ENCODE data around the gene TMEM270. TPM values are rescaled to one million over a fixed set of nuclear protein-coding genes. Genes with fewer than 3 reads are reported as not detected.

The TMEM270 gene
- total RNA-seq, 1 experiment from 2014 or later, result 0.72 TPM

DNA sequence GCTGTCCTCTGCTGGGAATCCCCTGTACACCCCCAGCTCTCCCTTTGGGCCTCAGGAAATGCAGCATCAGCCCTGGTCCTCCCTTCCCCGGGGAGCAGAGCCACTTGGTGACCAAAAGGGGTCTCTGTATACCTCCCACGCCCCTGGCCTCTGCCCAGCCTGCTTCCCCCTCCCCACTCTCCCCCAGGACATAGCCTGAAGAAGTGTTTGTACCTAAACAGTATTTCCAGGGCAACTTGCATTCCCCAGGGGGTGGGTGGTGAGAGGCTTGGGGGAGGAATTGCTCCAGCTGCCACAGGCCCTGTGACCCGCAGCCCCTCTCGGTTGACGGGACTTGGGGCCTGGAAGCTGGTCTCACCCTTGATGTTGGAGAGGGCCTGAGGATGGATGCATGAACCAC is 39.3 kb downstream of the TMEM270 start:
- no peaks in the 10 kb centered on the region for H3K36me3 ChIP-seq (ENCODE audit: control insufficient read depth, insufficient read depth, low read length)
- CTCF ChIA-PET, result no interaction called here
- no peaks in the 10 kb centered on the region for H3K4me1 ChIP-seq (ENCODE audit: control insufficient read depth, insufficient read depth, low read length)
- DNase-seq (ENCODE audit: low read depth, low spot score) (no peak), ATAC-seq (no peak)
- BruUV-seq (replicated peaks), result no TSS peak
- no peaks in the 10 kb centered on the region for H3K27me3 ChIP-seq (ENCODE audit: control insufficient read depth, insufficient read depth, low read length)
- TF ChIP-seq, protein P1, sequence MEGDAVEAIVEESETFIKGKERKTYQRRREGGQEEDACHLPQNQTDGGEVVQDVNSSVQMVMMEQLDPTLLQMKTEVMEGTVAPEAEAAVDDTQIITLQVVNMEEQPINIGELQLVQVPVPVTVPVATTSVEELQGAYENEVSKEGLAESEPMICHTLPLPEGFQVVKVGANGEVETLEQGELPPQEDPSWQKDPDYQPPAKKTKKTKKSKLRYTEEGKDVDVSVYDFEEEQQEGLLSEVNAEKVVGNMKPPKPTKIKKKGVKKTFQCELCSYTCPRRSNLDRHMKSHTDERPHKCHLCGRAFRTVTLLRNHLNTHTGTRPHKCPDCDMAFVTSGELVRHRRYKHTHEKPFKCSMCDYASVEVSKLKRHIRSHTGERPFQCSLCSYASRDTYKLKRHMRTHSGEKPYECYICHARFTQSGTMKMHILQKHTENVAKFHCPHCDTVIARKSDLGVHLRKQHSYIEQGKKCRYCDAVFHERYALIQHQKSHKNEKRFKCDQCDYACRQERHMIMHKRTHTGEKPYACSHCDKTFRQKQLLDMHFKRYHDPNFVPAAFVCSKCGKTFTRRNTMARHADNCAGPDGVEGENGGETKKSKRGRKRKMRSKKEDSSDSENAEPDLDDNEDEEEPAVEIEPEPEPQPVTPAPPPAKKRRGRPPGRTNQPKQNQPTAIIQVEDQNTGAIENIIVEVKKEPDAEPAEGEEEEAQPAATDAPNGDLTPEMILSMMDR (IDR thresholded peaks at IDR 0.05), result no peak
- TF ChIP-seq TCF7L2 (IDR thresholded peaks at IDR 0.05; ENCODE audit: low read depth, low read length) (no peak), SIN3A (IDR thresholded peaks at IDR 0.05; ENCODE audit: borderline replicate concordance, insufficient read depth, low read depth, low read length) (no peak), POLR2AphosphoS5 (IDR thresholded peaks at IDR 0.05; ENCODE audit: low read depth, low read length) (no peak)
- TF ChIP-seq, protein P2, sequence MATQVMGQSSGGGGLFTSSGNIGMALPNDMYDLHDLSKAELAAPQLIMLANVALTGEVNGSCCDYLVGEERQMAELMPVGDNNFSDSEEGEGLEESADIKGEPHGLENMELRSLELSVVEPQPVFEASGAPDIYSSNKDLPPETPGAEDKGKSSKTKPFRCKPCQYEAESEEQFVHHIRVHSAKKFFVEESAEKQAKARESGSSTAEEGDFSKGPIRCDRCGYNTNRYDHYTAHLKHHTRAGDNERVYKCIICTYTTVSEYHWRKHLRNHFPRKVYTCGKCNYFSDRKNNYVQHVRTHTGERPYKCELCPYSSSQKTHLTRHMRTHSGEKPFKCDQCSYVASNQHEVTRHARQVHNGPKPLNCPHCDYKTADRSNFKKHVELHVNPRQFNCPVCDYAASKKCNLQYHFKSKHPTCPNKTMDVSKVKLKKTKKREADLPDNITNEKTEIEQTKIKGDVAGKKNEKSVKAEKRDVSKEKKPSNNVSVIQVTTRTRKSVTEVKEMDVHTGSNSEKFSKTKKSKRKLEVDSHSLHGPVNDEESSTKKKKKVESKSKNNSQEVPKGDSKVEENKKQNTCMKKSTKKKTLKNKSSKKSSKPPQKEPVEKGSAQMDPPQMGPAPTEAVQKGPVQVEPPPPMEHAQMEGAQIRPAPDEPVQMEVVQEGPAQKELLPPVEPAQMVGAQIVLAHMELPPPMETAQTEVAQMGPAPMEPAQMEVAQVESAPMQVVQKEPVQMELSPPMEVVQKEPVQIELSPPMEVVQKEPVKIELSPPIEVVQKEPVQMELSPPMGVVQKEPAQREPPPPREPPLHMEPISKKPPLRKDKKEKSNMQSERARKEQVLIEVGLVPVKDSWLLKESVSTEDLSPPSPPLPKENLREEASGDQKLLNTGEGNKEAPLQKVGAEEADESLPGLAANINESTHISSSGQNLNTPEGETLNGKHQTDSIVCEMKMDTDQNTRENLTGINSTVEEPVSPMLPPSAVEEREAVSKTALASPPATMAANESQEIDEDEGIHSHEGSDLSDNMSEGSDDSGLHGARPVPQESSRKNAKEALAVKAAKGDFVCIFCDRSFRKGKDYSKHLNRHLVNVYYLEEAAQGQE (IDR thresholded peaks at IDR 0.05; ENCODE audit: insufficient read depth in 1 of 2, low read depth in 2 of 2, low read length in 1 of 2), result no peak
- H3K9me3 ChIP-seq (ENCODE audit: control insufficient read depth, insufficient read depth, low read depth, low read length), result no peaks in the 10 kb centered on the region; the same call in 1 of the 2 replicates
- in situ Hi-C loops (cut with HindIII; ENCODE audit: low pct_unique_long_range_greater_than_20kb, low sequenced_read_pairs), result no loop called here
- H3K27ac ChIP-seq (ENCODE audit: low read length), result no peak overlapping the region
- no peak overlapping the region for H3K4me3 ChIP-seq (ENCODE audit: low read depth in 2 of 2, low read length in 2 of 2)
- POLR2A ChIA-PET, result no interaction called here
- intact Hi-C loops (cut with micrococcal nuclease; ENCODE audit: unreplicated experiment), result no loop called here

DNA sequence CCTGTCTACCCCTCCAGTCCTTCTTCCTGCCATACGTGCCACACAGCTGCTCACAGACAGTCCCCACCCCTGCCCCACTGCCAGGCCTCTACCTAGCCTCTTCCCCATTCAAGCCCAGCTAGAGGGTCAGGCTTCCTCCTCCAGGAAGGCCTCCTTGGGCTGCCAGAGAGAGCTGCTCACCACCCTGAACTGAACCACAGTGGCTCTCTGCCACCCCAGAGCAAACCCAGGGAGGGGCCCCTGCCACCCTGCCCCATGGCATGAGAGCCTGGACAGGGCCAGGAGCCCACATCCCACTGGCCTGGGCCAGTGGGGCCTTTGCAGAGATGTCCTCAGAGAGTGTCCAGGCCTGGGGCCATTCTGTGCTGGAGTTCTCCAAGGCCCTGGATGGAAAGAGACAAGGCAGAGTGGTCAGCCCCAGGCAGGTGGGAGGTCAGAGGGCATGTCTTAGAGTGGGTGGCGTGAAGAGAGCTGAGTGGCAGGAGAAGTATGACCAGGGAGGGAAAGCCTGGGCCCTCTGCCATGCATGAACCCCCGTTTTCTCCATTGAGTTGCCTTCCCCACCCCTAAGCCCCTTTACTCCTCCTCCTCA is 40.4 kb downstream of the TMEM270 start:
- H3K4me3 ChIP-seq (ENCODE audit: low read depth in 2 of 2, low read length in 2 of 2), result no peak overlapping the region

More for the DNA sequence above, 40.4 kb downstream of the TMEM270 start:
- no peaks in the 10 kb centered on the region for H3K4me1 ChIP-seq (ENCODE audit: control insufficient read depth, insufficient read depth, low read length)
- no peak for DNase-seq (ENCODE audit: low read depth, low spot score)
- H3K9me3 ChIP-seq (ENCODE audit: control insufficient read depth, insufficient read depth, low read depth, low read length), result no peaks in the 10 kb centered on the region
- no peaks in the 10 kb centered on the region for H3K36me3 ChIP-seq (ENCODE audit: control insufficient read depth, insufficient read depth, low read length)
- intact Hi-C loops (cut with micrococcal nuclease; ENCODE audit: unreplicated experiment) (no loop called here), in situ Hi-C loops (cut with HindIII; ENCODE audit: low pct_unique_long_range_greater_than_20kb, low sequenced_read_pairs) (no loop called here)
- TF ChIP-seq SIN3A (IDR thresholded peaks at IDR 0.05; ENCODE audit: borderline replicate concordance, insufficient read depth, low read depth, low read length) (no peak), POLR2AphosphoS5 (IDR thresholded peaks at IDR 0.05; ENCODE audit: low read depth, low read length) (no peak), TCF7L2 (IDR thresholded peaks at IDR 0.05; ENCODE audit: low read depth, low read length) (no peak)
- TF ChIP-seq, protein P2 (IDR thresholded peaks at IDR 0.05; ENCODE audit: insufficient read depth in 1 of 2, low read depth in 2 of 2, low read length in 1 of 2), result no peak
- TF ChIP-seq, protein P1 (IDR thresholded peaks at IDR 0.05), result no peak
- no TSS peak for BruUV-seq (replicated peaks)
- H3K27ac ChIP-seq (ENCODE audit: low read length), result no peak overlapping the region
- H3K27me3 ChIP-seq (ENCODE audit: control insufficient read depth, insufficient read depth, low read length), result no peaks in the 10 kb centered on the region
- ChIA-PET CTCF (no interaction called here), POLR2A (no interaction called here)
- ATAC-seq, result no peak

Data from Panc1 (cell line).